Endothelial cell of umbilical vein (primary cell): ENCODE results near the gene CACNA1C.

Experiments
- JUN ChIP-seq: IDR thresholded peaks from 2 replicates; pipeline ENCODE4 v1.6.1; 2011; ENCODE audit warnings: borderline replicate concordance, low read depth; ENCODE audit not compliant: insufficient read length, insufficient read depth
- POLR2A ChIP-seq: IDR thresholded peaks from 2 replicates; pipeline ENCODE4 v1.6.1; 2012; ENCODE audit warnings: low read depth, mild to moderate bottlenecking, control low read depth, low read length
- TF ChIP-seq, protein P1 (sequence below): IDR thresholded peaks from 2 replicates; pipeline ENCODE4 v1.6.1; 2011; ENCODE audit not compliant: insufficient read depth, insufficient read length

DNA sequence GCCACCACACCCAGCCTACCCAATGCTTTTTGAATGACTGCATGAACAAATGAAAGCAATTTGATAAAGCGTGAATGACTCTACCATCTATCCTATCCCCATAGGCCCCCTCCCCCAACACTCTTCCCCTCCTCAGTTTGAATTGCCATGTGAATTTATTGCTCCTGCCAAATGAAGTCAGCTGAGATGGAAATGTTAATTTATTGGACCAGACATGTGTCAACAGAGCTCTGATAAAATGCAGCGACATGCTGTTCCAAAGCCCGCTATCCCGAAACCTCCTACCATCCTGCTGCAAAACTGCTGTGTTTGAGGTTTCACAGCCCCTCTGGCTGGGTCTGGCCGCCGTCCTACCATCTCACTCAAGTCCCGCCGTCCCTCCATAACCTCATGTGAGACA is 360.5 kb downstream of the CACNA1C start:
- TF ChIP-seq POLR2A (no peak), JUN (no peak)
- TF ChIP-seq, protein P1, sequence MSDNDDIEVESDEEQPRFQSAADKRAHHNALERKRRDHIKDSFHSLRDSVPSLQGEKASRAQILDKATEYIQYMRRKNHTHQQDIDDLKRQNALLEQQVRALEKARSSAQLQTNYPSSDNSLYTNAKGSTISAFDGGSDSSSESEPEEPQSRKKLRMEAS = no peak
